HFFc6 (cell line): ENCODE measurements around the gene HIP1. TPM values are rescaled to one million over a fixed set of nuclear protein-coding genes. Genes with fewer than 3 reads are reported as not detected.

Experiments used
- DNase-seq: peaks from one replicate; pipeline ENCODE4 v3.0.0-alpha.2; 2018
- H3K27ac Mint-ChIP-seq: 2 replicates; pipeline ENCODE4 v1.8.0; 2020; ENCODE audit warnings: mild to moderate bottlenecking, mixed read lengths
- H3K27me3 Mint-ChIP-seq: 2 replicates; pipeline ENCODE4 v1.8.0; 2021; ENCODE audit warnings: mild to moderate bottlenecking, moderate library complexity, mixed read lengths; ENCODE audit not compliant: insufficient read depth
- H3K36me3 Mint-ChIP-seq: 2 replicates; pipeline ENCODE4 v1.8.0; 2021; ENCODE audit warnings: low read depth, mixed read lengths
- H3K4me1 Mint-ChIP-seq: 2 replicates; pipeline ENCODE4 v1.8.0; 2020; ENCODE audit warnings: low read depth, mixed read lengths
- H3K4me3 Mint-ChIP-seq: 2 replicates; pipeline ENCODE4 v1.8.0; 2020; ENCODE audit warnings: mild to moderate bottlenecking, moderate library complexity, mixed read lengths
- H3K9me3 Mint-ChIP-seq: 2 replicates; pipeline ENCODE4 v1.8.0; 2020; ENCODE audit warnings: mild to moderate bottlenecking, mixed read lengths
- CTCF ChIP-seq: fragments of 200-600 bp; sonication (generic); IDR thresholded peaks from 2 replicates; pipeline ENCODE4 v1.5.0; 2021; ENCODE audit warnings: antibody characterized with exemption, mild to moderate bottlenecking
- total RNA-seq, 6 experiments: library from RNA; stranded (reverse); fragmentation: NEBNext Ultra II Directional; extraction: Animal tissue kit (Norgen Biotek cat#: 25700); gene quantifications; 2 replicates in 1 of 6; 3 replicates in 5 of 6; pipeline ENCODE4 v1.2.3, GENCODE V29; 2021

Gene HIP1
- total RNA-seq, 6 experiments from 2014 or later, result 15.1 to 32.2 (median 28.7) TPM

GRCh38 chr7:75757860-75758259 is 19.1 kb upstream of the HIP1 start:
- Mint-ChIP-seq H3K4me3 (no peak overlapping the region), H3K9me3 (no peaks in the 10 kb centered on the region), H3K36me3 (no peaks in the 10 kb centered on the region), H3K4me1 (peaks cover 14% of the 10 kb centered on the region), H3K27me3 (peaks cover 2% of the 10 kb centered on the region; the same call in 1 of the 2 replicates), H3K27ac (no peak overlapping the region)
- TF ChIP-seq CTCF, result no peak
- DNase-seq, result no peak

GRCh38 chr7:75756991-75757676 is 18.4 kb upstream of the HIP1 start:
- H3K27me3 Mint-ChIP-seq, result peaks cover 2% of the 10 kb centered on the region; the same call in 1 of the 2 replicates
- H3K9me3 Mint-ChIP-seq, result no peaks in the 10 kb centered on the region
- DNase-seq, result no peak
- H3K36me3 Mint-ChIP-seq, result no peaks in the 10 kb centered on the region
- no peak overlapping the region for H3K4me3 Mint-ChIP-seq
- H3K27ac Mint-ChIP-seq, result no peak overlapping the region
- H3K4me1 Mint-ChIP-seq, result peaks cover 9% of the 10 kb centered on the region
- peak; percentile 81 for TF ChIP-seq CTCF

GRCh38 chr7:75756206-75756990 is 17.7 kb upstream of the HIP1 start:
- peaks cover 8% of the 10 kb centered on the region; the same call in 1 of the 2 replicates for H3K4me1 Mint-ChIP-seq
- TF ChIP-seq CTCF, result no peak
- no peaks in the 10 kb centered on the region for H3K36me3 Mint-ChIP-seq
- no peaks in the 10 kb centered on the region for H3K9me3 Mint-ChIP-seq
- no peak for DNase-seq
- no peak overlapping the region for H3K27ac Mint-ChIP-seq
- H3K4me3 Mint-ChIP-seq, result no peak overlapping the region
- H3K27me3 Mint-ChIP-seq, result no peaks in the 10 kb centered on the region; the same call in 1 of the 2 replicates

- Mint-ChIP-seq H3K4me1 (peaks cover 14% of the 10 kb centered on the region), H3K4me3 (no peak overlapping the region), H3K27ac (no peak overlapping the region), H3K36me3 (no peaks in the 10 kb centered on the region), H3K27me3 (peaks cover 4% of the 10 kb centered on the region; the same call in 1 of the 2 replicates), H3K9me3 (no peaks in the 10 kb centered on the region)
- TF ChIP-seq CTCF, result no peak
- no peak for DNase-seq
Measured at GRCh38 chr7:75743455-75743859, 4.7 kb upstream of the HIP1 start.

- Mint-ChIP-seq H3K9me3 (no peaks in the 10 kb centered on the region), H3K4me1 (peaks cover 25% of the 10 kb centered on the region), H3K27ac (no peak overlapping the region), H3K4me3 (no peak overlapping the region), H3K36me3 (no peaks in the 10 kb centered on the region), H3K27me3 (peaks cover 2% of the 10 kb centered on the region)
- TF ChIP-seq CTCF, result no peak
- no peak for DNase-seq
Measured at GRCh38 chr7:75740846-75741497, 2.2 kb upstream of the HIP1 start.
